ENCODE results near the gene TRIM59. TPM values are rescaled to one million over a fixed set of nuclear protein-coding genes. Genes with fewer than 3 reads are reported as not detected.

Gene TRIM59, protein sequence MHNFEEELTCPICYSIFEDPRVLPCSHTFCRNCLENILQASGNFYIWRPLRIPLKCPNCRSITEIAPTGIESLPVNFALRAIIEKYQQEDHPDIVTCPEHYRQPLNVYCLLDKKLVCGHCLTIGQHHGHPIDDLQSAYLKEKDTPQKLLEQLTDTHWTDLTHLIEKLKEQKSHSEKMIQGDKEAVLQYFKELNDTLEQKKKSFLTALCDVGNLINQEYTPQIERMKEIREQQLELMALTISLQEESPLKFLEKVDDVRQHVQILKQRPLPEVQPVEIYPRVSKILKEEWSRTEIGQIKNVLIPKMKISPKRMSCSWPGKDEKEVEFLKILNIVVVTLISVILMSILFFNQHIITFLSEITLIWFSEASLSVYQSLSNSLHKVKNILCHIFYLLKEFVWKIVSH
- total RNA-seq (ENCODE audit: low replicate concordance), result 80.9 and 120 TPM in 2 replicates

- Histone ChIP-seq H4K20me1 (ENCODE audit: low read depth) (peaks cover 10% of the 10 kb centered on the region), H3K36me3 (peaks cover 15% of the 10 kb centered on the region), H2AFZ (replicated peaks) (peak within 1 kb of the TSS; percentile 88), H3K4me3 (peak within 1 kb of the TSS; percentile 77), H3K27ac (peak within 1 kb of the TSS; percentile 98), H3F3A (ENCODE audit: low read depth) (peaks cover 23% of the 10 kb centered on the region), H3K4me1 (peaks cover 22% of the 10 kb centered on the region), H3K27me3 (no peaks in the 10 kb centered on the region), H3K9me3 (ENCODE audit: low read depth) (no peaks in the 10 kb centered on the region), H3K9ac (peak within 1 kb of the TSS; percentile 58), H3K79me2 (ENCODE audit: low read depth) (peaks cover 53% of the 10 kb centered on the region), H3K4me2 (peak within 1 kb of the TSS; percentile 89)
- DNase-seq (ENCODE audit: low spot score), result peak; percentile 99
- peak within 1 kb of the TSS; percentile 97 for H3K27ac Mint-ChIP-seq
- peaks cover 24% of the 10 kb centered on the region for H3K4me1 Mint-ChIP-seq
- peaks cover 6% of the 10 kb centered on the region for H3K9me3 Mint-ChIP-seq
- no peak for TF ChIP-seq EZH2phosphoT487 (IDR thresholded peaks at IDR 0.05)
- no peak for TF ChIP-seq CTCF (IDR thresholded peaks at IDR 0.05)
- no peak for TF ChIP-seq EZH2 (IDR thresholded peaks at IDR 0.05)
- peaks cover 4% of the 10 kb centered on the region for H3K27me3 Mint-ChIP-seq (ENCODE audit: insufficient read depth, low read depth)
- peak within 1 kb of the TSS; percentile 99 for H3K4me3 Mint-ChIP-seq
- H3K36me3 Mint-ChIP-seq, result peaks cover 19% of the 10 kb centered on the region
Measured at GRCh38 chr3:160449636-160450598, at the start of gene TRIM59. Gene TRIM59, minus strand, starts transcription at chr3:160449786. Its CDS starts 10,603 bp downstream, at chr3:160439183.

DNA sequence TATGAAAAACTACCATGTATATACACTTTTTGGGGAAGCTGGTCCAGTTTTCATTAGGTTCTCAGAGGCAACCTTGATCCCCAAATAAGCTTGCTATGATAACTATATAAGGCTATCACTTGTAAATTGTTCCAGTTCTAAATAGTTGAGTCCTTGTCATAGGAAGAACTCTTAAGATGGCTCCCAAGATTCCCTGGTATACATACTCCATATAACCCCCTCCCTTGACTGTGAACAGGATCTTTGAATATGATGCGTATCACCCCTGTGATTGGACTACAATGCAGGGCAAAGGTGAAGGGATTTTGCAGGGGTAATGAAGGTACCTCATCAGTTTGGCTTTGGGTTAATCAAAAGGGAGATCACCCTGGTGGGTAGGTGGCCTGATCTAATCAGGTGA, 48.6 kb upstream of the TRIM59 start:
- no peaks in the 10 kb centered on the region for H3K4me1 ChIP-seq
- H3K4me1 Mint-ChIP-seq, result peaks cover 2% of the 10 kb centered on the region

DNA sequence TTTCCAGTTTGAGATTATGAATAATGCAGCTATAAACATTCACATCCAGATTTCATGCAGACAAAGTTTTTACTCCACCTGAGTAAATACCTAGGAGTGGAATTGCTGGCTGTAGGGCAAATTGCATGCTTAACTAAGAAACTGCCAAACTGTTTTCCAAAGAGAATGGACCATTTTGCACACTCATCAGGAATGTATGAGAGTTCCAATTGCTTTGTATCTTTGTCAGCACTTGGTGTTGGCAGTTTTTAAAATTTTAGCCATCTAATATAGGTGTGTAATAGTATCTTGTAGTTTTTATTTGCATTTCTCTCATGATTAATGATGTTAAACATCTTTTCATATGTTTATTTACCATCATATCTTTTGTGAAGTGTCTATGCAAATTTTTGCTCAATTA, 40.6 kb upstream of the TRIM59 start:
- H3K4me3 Mint-ChIP-seq, result no peak overlapping the region

More for the DNA sequence above, 48.6 kb upstream of the TRIM59 start:
- Histone ChIP-seq H3K4me3 (no peak overlapping the region), H3K27ac (no peak overlapping the region), H3K4me2 (no peak overlapping the region), H3K27me3 (no peaks in the 10 kb centered on the region), H3K36me3 (peaks cover 3% of the 10 kb centered on the region), H3K9ac (no peak overlapping the region), H2AFZ (replicated peaks) (no peak overlapping the region), H3K9me3 (ENCODE audit: low read depth) (no peaks in the 10 kb centered on the region), H4K20me1 (ENCODE audit: low read depth) (no peaks in the 10 kb centered on the region), H3F3A (ENCODE audit: low read depth) (peaks cover 5% of the 10 kb centered on the region), H3K79me2 (ENCODE audit: low read depth) (no peaks in the 10 kb centered on the region)
- DNase-seq (ENCODE audit: low spot score), result no peak
- Mint-ChIP-seq H3K36me3 (peaks cover 24% of the 10 kb centered on the region), H3K4me3 (no peak overlapping the region), H3K9me3 (peaks cover 2% of the 10 kb centered on the region), H3K27ac (no peak overlapping the region), H3K27me3 (ENCODE audit: insufficient read depth, low read depth) (no peaks in the 10 kb centered on the region)
- TF ChIP-seq EZH2phosphoT487 (IDR thresholded peaks at IDR 0.05) (no peak), EZH2 (IDR thresholded peaks at IDR 0.05) (no peak), CTCF (IDR thresholded peaks at IDR 0.05) (no peak)

More for the DNA sequence above, 40.6 kb upstream of the TRIM59 start:
- no peaks in the 10 kb centered on the region for H3K27me3 ChIP-seq
- H3K9me3 ChIP-seq (ENCODE audit: low read depth), result no peaks in the 10 kb centered on the region
- no peak overlapping the region for H3K9ac ChIP-seq
- Mint-ChIP-seq H3K9me3 (no peaks in the 10 kb centered on the region), H3K27ac (no peak overlapping the region), H3K36me3 (no peaks in the 10 kb centered on the region), H3K27me3 (ENCODE audit: insufficient read depth, low read depth) (no peaks in the 10 kb centered on the region), H3K4me1 (no peaks in the 10 kb centered on the region)
- TF ChIP-seq EZH2 (IDR thresholded peaks at IDR 0.05), result no peak
- TF ChIP-seq EZH2phosphoT487 (IDR thresholded peaks at IDR 0.05), result no peak
- no peak overlapping the region for H3K4me3 ChIP-seq
- no peaks in the 10 kb centered on the region for H3K4me1 ChIP-seq
- H2AFZ ChIP-seq (replicated peaks), result no peak overlapping the region
- H3K4me2 ChIP-seq, result no peak overlapping the region
- no peaks in the 10 kb centered on the region for H3K79me2 ChIP-seq (ENCODE audit: low read depth)
- no peaks in the 10 kb centered on the region for H4K20me1 ChIP-seq (ENCODE audit: low read depth)
- no peaks in the 10 kb centered on the region for H3K36me3 ChIP-seq
- no peak overlapping the region for H3K27ac ChIP-seq
- peaks cover 8% of the 10 kb centered on the region for H3F3A ChIP-seq (ENCODE audit: low read depth)
- no peak for DNase-seq (ENCODE audit: low spot score)
